GM19351 (cell line): Measurements from ENCODE around the gene TMEM54.
"Not testable (repeated sequence)": the region's sequence is repeated elsewhere in the genome, so short reads cannot be mapped to it uniquely, and the experiment has no call there.

Experiments
- ATAC-seq: cut with Tn5 transposase; IDR thresholded peaks from one replicate; pipeline ENCODE4 v1.9.1; 2021; ENCODE audit warnings: mild to moderate bottlenecking, moderate library complexity; ENCODE audit not compliant: unreplicated experiment

Gene TMEM54

DNA sequence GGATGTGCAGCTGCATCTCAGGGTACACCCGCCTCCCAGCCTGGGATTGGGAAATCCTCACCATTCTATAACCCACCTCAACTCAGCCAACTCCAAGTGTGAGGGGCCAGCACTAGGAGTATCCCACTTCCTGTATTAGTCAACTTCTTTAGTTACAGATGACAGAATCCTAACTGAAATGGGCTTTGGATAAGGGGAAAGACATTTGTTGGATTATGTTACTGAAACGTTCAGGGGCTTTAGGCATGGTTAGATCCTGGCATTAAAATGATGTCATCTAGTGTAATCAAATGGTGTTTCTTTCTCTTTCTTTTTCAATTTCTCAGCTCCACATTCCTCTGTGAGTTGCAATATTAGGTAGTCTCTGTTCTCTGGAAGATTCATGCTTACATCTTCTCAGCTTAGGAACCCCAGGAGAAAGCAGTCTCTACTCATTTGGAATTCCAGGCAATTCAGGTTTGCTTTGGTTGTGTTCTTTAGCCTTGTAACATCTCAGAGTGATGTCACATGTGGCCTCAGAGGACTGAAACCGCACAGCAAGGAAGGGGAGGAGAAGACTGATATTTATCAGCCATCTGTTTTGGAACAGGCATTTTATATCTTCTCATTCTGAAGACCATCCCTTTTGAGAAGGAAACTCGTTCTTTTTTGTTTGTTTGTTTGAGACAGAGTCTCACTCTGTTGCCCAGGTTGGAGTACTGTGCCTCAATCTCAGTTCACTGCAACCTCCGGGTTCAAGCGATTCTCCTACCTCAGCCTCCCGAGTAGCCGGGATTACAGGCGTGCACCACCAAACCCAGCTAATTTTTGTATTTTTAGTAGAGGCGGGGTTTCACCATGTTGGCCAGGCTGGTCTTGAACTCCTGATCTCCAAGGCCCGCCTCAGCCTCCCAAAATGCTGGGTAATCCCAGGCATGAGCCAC lies 18.9 kb upstream of the TMEM54 start:
- no peak for ATAC-seq

DNA sequence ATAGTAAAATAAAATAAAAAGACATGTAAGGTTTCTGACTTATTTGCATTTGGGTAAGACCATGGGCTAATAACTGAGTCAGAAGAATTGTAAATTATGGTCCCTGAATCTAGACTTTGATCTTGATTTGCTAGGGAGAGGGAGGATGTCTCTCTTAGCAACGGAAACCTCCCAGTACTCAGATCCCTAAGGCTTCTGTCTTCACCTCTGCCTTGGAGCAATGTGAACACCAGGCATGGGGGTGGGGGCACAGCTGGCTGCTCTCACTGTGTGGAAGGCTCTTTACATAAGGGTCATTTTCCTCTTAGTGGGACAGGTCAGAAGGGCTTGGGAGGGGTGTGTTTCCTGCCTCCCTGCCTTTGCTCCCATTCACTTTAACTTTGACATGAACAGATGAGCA lies 17.0 kb upstream of the TMEM54 start:
- no peak for ATAC-seq

DNA sequence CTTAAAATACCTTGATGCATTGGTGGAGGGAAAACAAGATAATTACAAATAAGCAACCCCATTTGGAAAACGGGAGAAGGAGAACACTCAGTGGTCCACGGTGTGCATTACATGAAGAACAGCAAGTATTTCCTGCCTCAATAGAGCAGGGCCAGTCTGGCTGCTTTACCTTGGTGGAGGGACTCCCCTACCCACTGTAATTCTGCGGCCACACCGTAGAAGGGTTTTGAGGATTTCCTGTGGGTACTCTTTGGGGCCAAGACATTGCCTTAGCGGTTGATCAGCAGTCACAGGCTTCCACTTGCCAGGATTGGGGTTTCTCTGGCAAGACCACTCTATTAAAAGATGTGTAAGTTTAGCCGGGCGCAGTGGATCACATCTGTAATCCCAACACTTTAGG lies 16.3 kb upstream of the TMEM54 start:
- no peak for ATAC-seq

DNA sequence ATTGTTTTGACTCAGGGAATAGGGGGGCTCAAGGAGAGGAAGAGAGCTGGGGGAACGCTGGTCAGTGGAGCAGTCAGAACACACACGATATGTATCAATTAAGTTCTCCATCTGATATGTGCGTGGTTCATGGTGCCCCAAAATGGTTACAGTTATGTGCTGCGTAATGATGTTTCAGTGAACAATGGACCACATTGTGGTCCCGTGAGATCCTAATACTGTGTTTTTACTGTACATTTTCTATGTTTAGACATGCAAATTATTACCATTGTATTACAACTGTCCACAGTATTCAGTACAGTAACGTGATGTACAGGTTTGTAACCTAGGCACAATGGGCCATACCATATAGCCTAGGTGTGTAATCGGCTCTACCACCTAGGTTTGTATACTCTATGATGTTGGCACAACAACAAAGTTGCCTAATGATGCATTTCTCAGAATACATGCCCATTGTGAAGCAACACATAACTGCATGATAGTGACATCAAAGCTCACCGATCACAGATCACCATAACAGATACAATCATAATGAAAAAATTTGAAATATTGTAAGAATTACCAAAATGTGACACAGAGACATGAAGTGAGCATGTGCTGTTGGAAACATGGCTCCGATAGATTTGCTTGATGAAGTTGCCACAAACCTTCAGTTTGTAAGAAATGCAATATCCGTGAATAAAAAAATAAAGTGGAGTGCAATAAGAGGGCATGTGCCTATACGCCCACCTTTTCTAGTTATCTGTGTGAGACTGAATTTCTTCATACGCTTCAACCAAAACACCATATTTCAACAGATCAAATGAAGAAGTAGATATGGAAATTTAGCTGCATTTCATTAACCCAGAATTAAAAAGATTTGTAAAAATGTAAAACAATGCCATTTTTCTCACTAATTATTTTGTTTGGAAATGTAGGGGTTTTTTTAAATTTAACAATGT lies 14.8 kb upstream of the TMEM54 start:
- ATAC-seq: no peak

DNA sequence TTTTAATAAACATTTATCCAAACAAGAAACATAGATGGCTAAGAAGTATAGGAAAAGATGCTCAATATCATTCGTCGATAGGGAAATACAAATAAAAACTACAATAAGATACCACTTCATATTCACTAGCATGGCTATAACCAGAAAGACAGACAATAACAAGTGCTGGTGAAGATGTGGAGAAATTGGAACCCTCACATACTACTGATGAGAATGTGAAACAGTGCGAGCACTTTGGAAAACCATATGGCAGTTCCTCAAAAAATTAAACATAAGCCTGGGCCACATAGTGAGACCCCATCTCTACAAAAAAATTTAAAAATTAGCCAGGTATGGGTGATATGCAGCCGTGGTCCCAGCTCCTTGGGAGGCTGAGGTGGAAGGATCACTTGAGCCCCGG lies 9.1 kb upstream of the TMEM54 start:
- ATAC-seq: no peak

DNA sequence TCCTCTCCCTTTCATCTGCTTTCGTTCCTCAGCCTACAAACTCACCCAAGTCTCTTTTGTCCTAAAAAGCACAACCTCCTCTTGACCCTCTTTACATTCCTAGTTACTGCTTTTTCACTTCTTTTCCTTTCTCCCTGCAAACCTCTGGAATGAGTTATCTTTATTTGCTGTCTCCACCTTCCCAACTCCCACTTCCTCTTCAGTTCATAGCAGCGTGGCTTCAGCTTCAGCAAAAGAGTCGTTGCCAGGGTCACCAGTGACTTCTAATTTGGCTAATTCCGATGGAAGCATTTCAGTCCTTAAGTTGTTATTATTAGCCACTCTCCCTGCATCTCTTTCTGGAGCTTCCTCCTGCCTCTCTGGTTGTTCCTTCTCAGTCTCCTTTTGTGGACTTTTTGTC lies 6.2 kb upstream of the TMEM54 start:
- no peak for ATAC-seq

DNA sequence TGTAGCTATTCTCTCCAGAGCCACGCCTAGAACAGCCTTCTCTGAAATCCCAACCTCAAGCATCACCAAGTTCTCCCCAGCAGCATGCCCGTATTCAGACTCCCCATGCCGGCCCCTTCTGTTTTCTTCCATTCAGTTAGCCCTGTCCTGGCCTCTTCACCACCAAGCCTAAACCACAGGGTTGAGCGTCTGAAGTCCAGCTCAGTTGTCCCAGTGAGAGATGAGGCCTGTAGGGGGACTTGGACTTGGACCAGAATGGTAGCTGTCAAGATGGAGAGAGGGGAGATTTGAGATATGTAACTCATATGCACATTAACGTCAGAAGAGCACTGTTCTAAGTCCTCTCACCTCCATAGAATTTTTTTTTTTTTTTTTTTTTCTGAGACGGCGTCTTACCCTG lies 5.5 kb upstream of the TMEM54 start:
- ATAC-seq: no peak

DNA sequence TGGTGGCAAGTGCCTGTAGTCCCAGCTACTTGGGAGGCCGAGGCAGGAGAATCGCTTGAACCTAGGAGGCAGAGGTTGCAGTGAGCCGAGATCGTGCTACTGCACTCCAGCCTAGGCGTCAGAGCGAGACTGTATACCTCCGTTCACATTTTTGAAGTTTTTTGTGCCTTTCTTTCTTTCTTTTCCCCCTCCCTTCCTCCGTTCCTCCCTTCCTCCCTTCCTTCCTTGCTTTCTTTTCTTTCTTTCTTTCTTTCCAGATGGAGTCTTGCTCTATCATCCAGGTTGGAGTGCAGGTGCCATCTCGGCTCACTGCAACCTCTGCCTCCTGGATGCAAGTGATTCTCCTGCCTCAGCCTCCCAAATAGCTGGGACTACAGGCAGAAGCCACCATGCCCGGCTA lies 4.4 kb upstream of the TMEM54 start:
- not testable (repeated sequence) for ATAC-seq

DNA sequence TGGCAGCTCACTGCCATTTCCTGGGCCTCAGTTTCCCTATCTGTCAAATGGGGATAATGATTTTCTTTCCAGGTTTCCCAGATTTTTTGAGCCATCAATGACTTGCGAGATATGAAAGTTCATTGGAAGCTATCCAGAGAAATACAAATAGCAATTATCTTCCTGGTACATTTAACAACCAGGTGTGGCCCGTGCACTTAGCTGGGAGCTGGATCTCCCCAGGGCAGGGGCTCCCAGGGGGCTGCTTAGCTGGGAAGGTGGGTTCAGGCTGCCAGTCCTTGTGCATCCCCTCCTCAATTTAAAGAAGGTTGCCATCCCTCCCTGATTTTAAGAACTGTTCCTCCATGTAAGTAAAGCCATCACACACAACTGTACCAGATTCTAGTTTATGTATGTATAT lies 3.6 kb upstream of the TMEM54 start:
- no peak for ATAC-seq

DNA sequence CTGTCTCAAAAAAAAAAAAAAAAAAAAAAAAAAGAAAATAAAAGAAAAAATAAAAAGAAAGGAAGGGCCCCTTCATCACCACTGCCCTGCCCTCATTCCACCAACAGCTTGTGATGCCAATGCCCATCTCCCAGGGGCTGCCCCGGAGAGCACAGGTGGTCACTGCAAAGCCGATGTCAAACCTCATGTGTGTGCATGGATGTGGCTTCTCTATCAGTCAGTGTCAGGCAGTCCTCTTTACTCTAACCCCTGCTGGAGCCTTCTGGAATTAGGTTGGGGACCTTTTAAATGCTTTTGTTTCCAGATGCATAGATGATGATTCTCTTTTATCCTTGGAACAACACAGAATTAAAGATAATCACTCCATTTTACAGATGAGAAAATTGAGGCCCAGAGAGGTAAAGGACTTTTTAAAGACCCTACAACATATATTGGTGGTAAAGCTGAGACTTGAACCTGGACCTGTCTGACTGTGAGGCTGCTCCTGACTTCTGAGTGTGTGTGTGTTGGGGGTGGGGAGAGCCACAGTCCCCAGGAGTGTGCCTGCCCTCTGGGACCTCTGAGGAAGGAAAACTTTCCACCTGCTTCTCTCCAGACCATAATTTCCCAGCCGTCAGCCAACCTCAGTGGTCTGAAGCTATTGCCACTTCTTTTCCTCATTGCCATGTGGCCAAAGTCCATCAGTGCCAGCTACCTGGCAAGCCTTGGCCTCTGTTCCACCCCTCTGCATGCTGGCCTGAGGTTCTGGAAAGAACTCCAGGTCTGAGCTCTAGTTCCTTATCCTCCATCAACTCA lies 3.0 kb upstream of the TMEM54 start:
- no peak for ATAC-seq

DNA sequence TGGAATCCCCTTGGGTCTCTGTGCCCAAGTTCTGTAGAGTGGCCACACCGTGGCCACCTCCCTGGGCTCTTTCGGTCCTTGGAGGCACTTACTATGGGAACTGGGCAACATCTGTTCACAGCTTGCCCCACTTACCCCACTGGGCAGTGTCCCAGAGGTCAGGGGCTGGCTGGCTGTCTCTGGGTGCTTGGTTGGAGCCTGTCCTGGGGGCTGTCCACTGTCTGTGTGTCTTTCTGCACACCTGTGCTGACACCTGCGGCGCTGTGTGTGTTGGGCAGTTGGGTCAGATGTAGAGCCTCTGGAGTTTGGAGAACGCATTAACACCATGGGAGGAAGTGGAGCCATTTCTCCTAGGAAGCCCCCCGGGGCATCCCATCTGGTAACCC lies 1.3 kb upstream of the TMEM54 start:
- no peak for ATAC-seq

DNA sequence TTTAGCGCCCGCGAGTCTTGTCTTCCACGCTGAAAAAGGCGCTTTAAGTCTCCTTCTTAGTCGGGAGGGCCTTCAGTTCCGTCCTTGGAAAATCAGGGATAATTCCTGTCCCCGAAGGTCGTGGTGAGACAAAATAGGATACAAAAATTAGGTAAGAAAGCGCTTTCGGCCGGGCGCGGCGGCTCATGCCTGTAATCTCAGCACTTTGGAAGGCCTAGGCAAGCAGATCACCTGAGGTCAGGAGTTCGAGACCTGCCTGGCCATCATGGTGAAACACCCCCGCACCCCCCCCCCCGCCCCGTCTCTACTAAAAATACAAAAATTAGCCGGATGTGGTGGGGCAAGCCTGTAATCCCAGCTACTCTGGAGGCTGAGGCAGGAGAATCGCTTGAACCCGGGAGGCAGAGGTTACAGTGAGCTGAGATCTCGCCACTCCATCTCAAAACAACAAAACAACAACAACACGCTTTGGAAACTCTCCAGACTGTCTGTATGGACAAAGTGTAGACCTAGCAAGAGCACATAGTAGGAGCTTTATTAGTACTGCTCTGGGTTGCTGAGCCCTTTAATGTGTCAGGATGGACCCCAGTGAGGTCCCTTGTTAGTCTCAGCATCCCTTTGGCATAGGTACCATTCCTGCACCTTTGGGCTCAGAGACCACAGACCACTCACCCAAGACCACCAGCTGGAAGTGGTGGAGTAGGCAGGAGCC lies 790 bp upstream of the TMEM54 start:
- ATAC-seq: no peak

DNA sequence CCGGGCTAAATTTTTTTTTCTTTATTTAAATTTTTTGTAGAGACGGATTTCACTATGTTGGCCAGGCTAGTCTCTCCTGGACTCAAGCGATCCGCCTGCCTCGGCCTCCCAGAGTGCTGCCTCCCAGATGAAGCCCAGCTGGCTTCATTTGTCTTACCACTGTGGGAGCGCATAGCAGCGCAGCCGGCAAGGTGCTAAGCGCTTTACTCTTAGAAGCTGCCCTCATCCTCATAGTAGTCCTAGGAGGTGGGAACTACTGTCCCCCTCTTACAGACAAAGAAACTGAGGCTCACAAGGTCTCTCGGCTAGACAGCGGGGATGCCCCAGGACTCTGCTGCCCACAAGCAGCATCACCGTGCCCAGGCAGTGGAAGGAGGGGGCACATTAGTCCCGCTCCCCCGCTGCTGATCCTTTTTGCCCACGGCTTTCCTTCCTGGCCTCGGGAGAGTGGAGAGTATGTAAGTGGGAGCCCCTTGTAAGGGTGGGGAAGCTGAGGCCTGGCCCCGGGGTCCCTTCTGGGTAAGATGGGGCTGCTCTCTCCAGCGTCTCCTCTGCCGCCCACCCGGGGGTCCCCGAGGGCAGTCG lies 726 bp downstream of the TMEM54 start:
- ATAC-seq: no peak

DNA sequence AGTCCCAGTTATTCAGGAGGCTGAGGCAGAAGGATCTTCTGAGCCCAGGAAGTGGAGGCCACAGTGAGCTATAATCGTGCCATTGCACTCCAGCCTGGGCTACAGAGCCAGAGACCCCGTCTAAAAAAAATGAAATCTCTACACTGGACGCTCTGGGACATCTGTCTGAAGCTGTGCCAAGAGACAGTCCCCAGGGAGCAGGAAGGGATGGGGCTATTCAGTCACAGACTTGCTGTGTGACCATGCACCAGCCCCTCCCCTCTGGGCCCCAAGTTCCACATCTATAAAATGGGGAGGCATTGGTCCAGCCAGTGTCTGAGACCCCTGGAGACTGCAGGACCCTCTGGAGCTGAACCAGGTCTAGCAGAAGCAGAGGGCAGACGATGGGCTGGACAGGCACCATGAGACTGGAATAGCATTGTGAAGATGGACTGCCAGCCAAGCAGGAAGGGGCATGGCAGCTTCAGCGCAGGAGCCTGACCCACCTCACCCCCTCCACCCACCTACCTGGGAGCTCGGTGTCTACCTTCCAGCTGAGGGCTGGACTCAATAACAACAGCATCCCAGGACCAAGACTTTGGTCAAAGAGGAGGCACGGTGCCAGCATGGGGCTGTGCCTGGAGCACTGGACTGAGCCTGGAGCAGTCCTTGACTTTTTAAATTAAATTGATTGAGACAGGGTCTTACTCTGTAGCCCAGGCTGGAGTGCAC lies 1.4 kb downstream of the TMEM54 start:
- no peak for ATAC-seq

DNA sequence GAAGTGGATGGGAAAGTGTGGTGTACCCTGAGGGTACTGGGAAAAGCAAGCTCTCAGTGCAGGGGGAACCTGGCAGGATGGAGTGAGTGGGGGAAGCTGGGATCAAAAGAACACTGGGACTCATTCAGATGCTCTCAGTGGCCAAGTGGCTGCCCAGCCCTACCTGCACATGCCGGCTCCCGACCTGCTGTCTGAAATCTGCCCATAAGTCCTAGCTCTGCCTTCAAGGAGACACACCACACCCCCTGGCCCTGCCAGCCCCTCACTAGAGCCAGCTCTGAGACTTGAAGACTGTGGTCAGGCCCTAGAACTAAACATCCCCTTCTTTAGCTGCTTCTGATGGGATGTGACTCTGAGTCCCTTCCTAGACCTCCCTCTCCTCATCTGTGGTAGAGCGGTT lies 2.2 kb downstream of the TMEM54 start:
- ATAC-seq: no peak

DNA sequence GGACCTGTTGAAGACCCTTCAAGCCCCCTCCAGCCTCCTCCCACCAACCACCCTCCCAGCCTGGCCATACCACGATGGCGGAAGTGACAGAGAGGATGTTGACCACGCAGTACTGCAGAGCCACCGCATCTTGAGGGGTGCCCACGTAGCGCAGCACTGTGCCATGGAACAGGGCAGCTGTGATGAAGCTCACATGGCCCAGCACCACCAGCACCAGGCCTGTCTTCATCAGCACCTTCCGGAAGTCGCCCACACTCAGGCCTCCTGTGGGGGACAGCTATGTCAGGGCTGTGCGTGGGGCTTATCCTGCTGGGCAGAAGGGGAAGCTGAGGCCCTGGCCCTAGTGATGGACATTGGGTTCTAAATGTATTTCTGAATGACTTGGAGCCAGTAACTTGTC lies 3.1 kb downstream of the TMEM54 start:
- ATAC-seq: no peak

DNA sequence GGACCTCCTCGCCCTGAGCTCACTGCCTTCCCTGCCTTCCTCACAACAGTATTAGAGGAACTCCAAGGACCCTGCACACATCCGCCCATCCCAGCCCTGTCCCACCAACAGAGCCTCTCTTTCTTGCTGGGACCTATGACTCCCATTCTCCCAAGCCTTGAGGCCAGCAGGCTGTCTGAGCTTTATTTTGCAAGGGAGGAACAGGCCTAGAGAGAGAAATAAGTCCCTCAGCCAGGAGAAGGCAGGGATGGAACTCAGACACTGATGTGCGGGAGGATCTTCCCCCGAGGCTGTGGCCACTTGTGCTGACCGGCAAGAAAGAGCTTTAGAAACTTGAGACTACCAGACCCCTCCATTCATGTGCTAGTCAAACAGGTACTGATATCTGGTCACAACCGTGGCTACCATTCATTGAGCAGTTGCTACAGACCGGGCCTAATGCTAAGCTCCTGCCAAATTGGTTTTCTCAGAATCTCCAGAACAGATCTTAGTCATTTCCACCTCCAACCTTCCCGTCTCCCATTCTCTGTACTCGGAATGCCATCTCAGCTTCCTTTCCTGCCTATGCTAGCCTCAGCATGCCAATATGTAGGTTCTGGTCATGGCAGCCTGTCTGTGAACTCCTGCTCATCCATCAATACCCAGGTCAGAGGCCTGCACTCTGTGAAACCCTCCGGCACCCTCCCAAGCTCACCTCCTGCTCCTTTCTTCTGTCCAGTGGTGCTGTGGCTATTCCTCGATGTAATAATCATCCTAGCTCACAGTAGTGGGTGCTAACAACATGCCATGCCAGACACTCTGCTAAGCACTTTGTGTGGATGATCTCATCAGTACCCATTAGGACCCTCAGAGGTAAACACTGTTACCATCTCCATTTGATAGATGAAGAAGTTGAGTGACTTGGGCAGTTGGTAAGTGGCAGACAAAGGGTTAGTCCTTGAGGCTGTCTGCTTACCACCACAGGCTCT lies 3.8 kb downstream of the TMEM54 start:
- no peak for ATAC-seq

DNA sequence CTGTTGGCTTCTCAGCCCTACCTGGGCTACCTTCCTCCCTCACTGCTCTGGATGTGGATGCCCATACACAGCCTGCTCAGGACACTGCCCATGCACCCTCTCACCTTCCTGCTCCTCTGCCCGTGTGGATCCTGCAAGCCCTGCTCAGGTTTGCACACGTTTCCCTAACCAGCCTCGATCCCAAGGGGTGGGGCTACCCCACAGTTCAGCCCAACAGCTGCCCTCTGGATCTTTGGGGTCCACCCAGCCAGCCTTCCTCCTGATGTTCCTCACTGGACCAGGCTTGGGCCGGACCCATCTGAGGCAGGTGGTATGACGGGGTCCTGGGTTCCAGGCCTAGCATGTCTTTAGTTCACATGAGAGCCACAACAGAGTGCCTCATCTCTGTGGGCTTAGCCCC lies 4.7 kb downstream of the TMEM54 start:
- ATAC-seq: no peak
